Renal cortex interstitium (tissue), 15 donors: ENCODE results near the gene UQCRQ. TPM values are rescaled to one million over a fixed set of nuclear protein-coding genes. Genes with fewer than 3 reads are reported as not detected.
A peak's percentile ranks its signal among the peaks of the same experiment; 100 is the strongest.

Source experiments
- DNase-seq, 11 donors: peaks; one replicate each; pipeline ENCODE4 v3.0.0-alpha.2; 2013; ENCODE audit warnings: low read depth in 9 of 11, low spot score in 4 of 11; ENCODE audit errors: extremely low read depth in 1 of 11
- long read RNA-seq, 16 experiments: transcript quantifications; one replicate each; lab custom pipeline, GENCODE V29; 2026
- polyA plus RNA-seq, 3 donors: library from polyadenylated mRNA; unstranded; fragments of 120-200 nt; gene quantifications; one replicate each; pipeline ENCODE4 v1.2.1, GENCODE V29; 2013; ENCODE audit not compliant: insufficient read length in 3 of 3

UQCRQ gene
- polyA plus RNA-seq: 100 to 1,000 TPM; 202 to 236 (median 231) TPM
- long read RNA-seq, donor 1, transcript UQCRQ-203 (3 exons, 839 nt): major isoform, 169 of 239 reads
- long read RNA-seq, donor 1, transcript UQCRQ-202 (3 exons, 429 nt): minor isoform, 14 of 239 reads
- long read RNA-seq, donor 1, transcript UQCRQ-206 (2 exons, 874 nt): minor isoform, 8 of 239 reads
- long read RNA-seq, donor 1, transcript UQCRQ-201 (2 exons, 586 nt): minor isoform, 44 of 239 reads
- long read RNA-seq, donor 1, partial matches to known transcripts: 0 of 239 reads
- long read RNA-seq, donor 1, other reads (novel, unspliced or antisense): 0 of 239 reads
- long read RNA-seq, donor 2, transcript UQCRQ-203 (3 exons, 839 nt): major isoform, 196 of 280 reads
- long read RNA-seq, donor 2, transcript UQCRQ-201 (2 exons, 586 nt): minor isoform, 58 of 280 reads
- long read RNA-seq, donor 2, transcript UQCRQ-202 (3 exons, 429 nt): minor isoform, 13 of 280 reads
- long read RNA-seq, donor 2, transcript UQCRQ-206 (2 exons, 874 nt): minor isoform, 10 of 280 reads
- long read RNA-seq, donor 2, partial matches to known transcripts: 0 of 280 reads
- long read RNA-seq, donor 2, other reads (novel, unspliced or antisense): 0 of 280 reads
- long read RNA-seq, donor 3, transcript UQCRQ-201 (2 exons, 586 nt): minor isoform, 48 of 405 reads
- long read RNA-seq, donor 3, transcript UQCRQ-203 (3 exons, 839 nt): major isoform, 304 of 405 reads
- long read RNA-seq, donor 3, transcript UQCRQ-202 (3 exons, 429 nt): minor isoform, 23 of 405 reads
- long read RNA-seq, donor 3, transcript UQCRQ-206 (2 exons, 874 nt): minor isoform, 21 of 405 reads
- long read RNA-seq, donor 3, partial matches to known transcripts: 0 of 405 reads
- long read RNA-seq, donor 3, other reads (novel, unspliced or antisense): 0 of 405 reads
- long read RNA-seq, donor 4, transcript UQCRQ-202 (3 exons, 429 nt): minor isoform, 18 of 271 reads
- long read RNA-seq, donor 4, transcript UQCRQ-205 (2 exons, 258 nt): minor isoform, 13 of 271 reads
- long read RNA-seq, donor 4, transcript UQCRQ-203 (3 exons, 839 nt): major isoform, 186 of 271 reads
- long read RNA-seq, donor 4, transcript UQCRQ-201 (2 exons, 586 nt): minor isoform, 41 of 271 reads
- long read RNA-seq, donor 4, partial matches to known transcripts: 0 of 271 reads
- long read RNA-seq, donor 4, other reads (novel, unspliced or antisense): 0 of 271 reads
- long read RNA-seq, donor 5: 0 reads
- long read RNA-seq, donor 6, transcript UQCRQ-201 (2 exons, 586 nt): minor isoform, 50 of 254 reads
- long read RNA-seq, donor 6, transcript UQCRQ-203 (3 exons, 839 nt): major isoform, 167 of 254 reads
- long read RNA-seq, donor 6, transcript UQCRQ-202 (3 exons, 429 nt): minor isoform, 20 of 254 reads
- long read RNA-seq, donor 6, transcript UQCRQ-206 (2 exons, 874 nt): minor isoform, 10 of 254 reads
- long read RNA-seq, donor 6, partial matches to known transcripts: 0 of 254 reads
- long read RNA-seq, donor 6, other reads (novel, unspliced or antisense): 0 of 254 reads
- long read RNA-seq, donor 7, transcript UQCRQ-203 (3 exons, 839 nt): major isoform, 312 of 413 reads
- long read RNA-seq, donor 7, transcript UQCRQ-202 (3 exons, 429 nt): minor isoform, 21 of 413 reads
- long read RNA-seq, donor 7, transcript UQCRQ-201 (2 exons, 586 nt): minor isoform, 63 of 413 reads
- long read RNA-seq, donor 7, transcript UQCRQ-206 (2 exons, 874 nt): minor isoform, 12 of 413 reads
- long read RNA-seq, donor 7, partial matches to known transcripts: 0 of 413 reads
- long read RNA-seq, donor 7, other reads (novel, unspliced or antisense): 0 of 413 reads
- long read RNA-seq, donor 8: 0 reads
- long read RNA-seq, donor 9, transcript UQCRQ-203 (3 exons, 839 nt): major isoform, 191 of 255 reads
- long read RNA-seq, donor 9, transcript UQCRQ-202 (3 exons, 429 nt): minor isoform, 9 of 255 reads
- long read RNA-seq, donor 9, transcript UQCRQ-206 (2 exons, 874 nt): minor isoform, 8 of 255 reads
- long read RNA-seq, donor 9, transcript UQCRQ-201 (2 exons, 586 nt): minor isoform, 43 of 255 reads
- long read RNA-seq, donor 9, partial matches to known transcripts: 0 of 255 reads
- long read RNA-seq, donor 9, other reads (novel, unspliced or antisense): 0 of 255 reads
- long read RNA-seq, donor 10, transcript UQCRQ-202 (3 exons, 429 nt): minor isoform, 13 of 301 reads
- long read RNA-seq, donor 10, transcript UQCRQ-201 (2 exons, 586 nt): minor isoform, 36 of 301 reads
- long read RNA-seq, donor 10, transcript UQCRQ-203 (3 exons, 839 nt): major isoform, 215 of 301 reads
- long read RNA-seq, donor 10, transcript UQCRQ-206 (2 exons, 874 nt): minor isoform, 34 of 301 reads
- long read RNA-seq, donor 10, partial matches to known transcripts: 0 of 301 reads
- long read RNA-seq, donor 10, other reads (novel, unspliced or antisense): 0 of 301 reads
- long read RNA-seq, donor 11, transcript UQCRQ-203 (3 exons, 839 nt): major isoform, 166 of 226 reads
- long read RNA-seq, donor 11, transcript UQCRQ-201 (2 exons, 586 nt): minor isoform, 33 of 226 reads
- long read RNA-seq, donor 11, transcript UQCRQ-202 (3 exons, 429 nt): minor isoform, 10 of 226 reads
- long read RNA-seq, donor 11, transcript UQCRQ-206 (2 exons, 874 nt): minor isoform, 12 of 226 reads
- long read RNA-seq, donor 11, partial matches to known transcripts: 0 of 226 reads
- long read RNA-seq, donor 11, other reads (novel, unspliced or antisense): 0 of 226 reads
- long read RNA-seq, donor 12, transcript UQCRQ-203 (3 exons, 839 nt): major isoform, 121 of 179 reads
- long read RNA-seq, donor 12, transcript UQCRQ-201 (2 exons, 586 nt): minor isoform, 48 of 179 reads
- long read RNA-seq, donor 12, transcript UQCRQ-202 (3 exons, 429 nt): minor isoform, 5 of 179 reads
- long read RNA-seq, donor 12, partial matches to known transcripts: 0 of 179 reads
- long read RNA-seq, donor 12, other reads (novel, unspliced or antisense): 0 of 179 reads
- long read RNA-seq, donor 13: 0 reads
- long read RNA-seq, donor 14, transcript UQCRQ-201 (2 exons, 586 nt): minor isoform, 39 of 332 reads
- long read RNA-seq, donor 14, transcript UQCRQ-202 (3 exons, 429 nt): minor isoform, 22 of 332 reads
- long read RNA-seq, donor 14, transcript UQCRQ-203 (3 exons, 839 nt): major isoform, 249 of 332 reads
- long read RNA-seq, donor 14, transcript UQCRQ-206 (2 exons, 874 nt): minor isoform, 16 of 332 reads
- long read RNA-seq, donor 14, partial matches to known transcripts: 0 of 332 reads
- long read RNA-seq, donor 14, other reads (novel, unspliced or antisense): 0 of 332 reads
- long read RNA-seq, donor 15, transcript UQCRQ-202 (3 exons, 429 nt): minor isoform, 7 of 125 reads
- long read RNA-seq, donor 15, transcript UQCRQ-201 (2 exons, 586 nt): minor isoform, 18 of 125 reads
- long read RNA-seq, donor 15, transcript UQCRQ-206 (2 exons, 874 nt): minor isoform, 7 of 125 reads
- long read RNA-seq, donor 15, transcript UQCRQ-203 (3 exons, 839 nt): major isoform, 90 of 125 reads
- long read RNA-seq, donor 15, partial matches to known transcripts: 0 of 125 reads
- long read RNA-seq, donor 15, other reads (novel, unspliced or antisense): 0 of 125 reads
- long read RNA-seq, donor 16, transcript UQCRQ-203 (3 exons, 839 nt): major isoform, 338 of 492 reads
- long read RNA-seq, donor 16, transcript UQCRQ-201 (2 exons, 586 nt): minor isoform, 62 of 492 reads
- long read RNA-seq, donor 16, transcript UQCRQ-206 (2 exons, 874 nt): minor isoform, 66 of 492 reads
- long read RNA-seq, donor 16, transcript UQCRQ-202 (3 exons, 429 nt): minor isoform, 15 of 492 reads
- long read RNA-seq, donor 16, partial matches to known transcripts: 0 of 492 reads
- long read RNA-seq, donor 16, other reads (novel, unspliced or antisense): 0 of 492 reads

GRCh38 chr5:132866342-132867045 lies at the start of gene UQCRQ, which contains the start of gene GDF9:
TSS of gene UQCRQ (plus strand) at chr5:132866642. CDS start at chr5:132866882, 240 bp downstream.
TSS of gene GDF9 (minus strand) at chr5:132866469. CDS start at chr5:132864533, 1,936 bp downstream.
- peak; percentile 99 to 100 (median 100) for DNase-seq

GRCh38 chr5:132817011-132817410 lies 49.4 kb upstream of the UQCRQ start:
- DNase-seq: no peak

- no peak for DNase-seq
Observed at GRCh38 chr5:132819468-132819867, 47.0 kb upstream of the UQCRQ start.

- DNase-seq: peak in 10 of 11 donors; percentile 76 to 93 (median 85)
Observed at GRCh38 chr5:132820162-132820754, 46.2 kb upstream of the UQCRQ start.

- DNase-seq: no peak
Observed at GRCh38 chr5:132821350-132821749, 45.1 kb upstream of the UQCRQ start.

GRCh38 chr5:132821791-132822190 lies 44.7 kb upstream of the UQCRQ start:
- DNase-seq: no peak

GRCh38 chr5:132822650-132823480 lies 43.6 kb upstream of the UQCRQ start:
- no peak for DNase-seq

- DNase-seq: no peak
Observed at GRCh38 chr5:132823481-132824050, 42.9 kb upstream of the UQCRQ start.

- no peak for DNase-seq
Observed at GRCh38 chr5:132824426-132824825, 42.0 kb upstream of the UQCRQ start.

- no peak for DNase-seq
Observed at GRCh38 chr5:132825033-132825833, 41.2 kb upstream of the UQCRQ start.

GRCh38 chr5:132825834-132826391 lies 40.5 kb upstream of the UQCRQ start:
- DNase-seq: no peak
